ENCODE measurements around the gene KRT33A. TPM values are rescaled to one million over a fixed set of nuclear protein-coding genes. Genes with fewer than 3 reads are reported as not detected.

KRT33A gene
- total RNA-seq, 1 donor from 2014 or later = not detected

DNA sequence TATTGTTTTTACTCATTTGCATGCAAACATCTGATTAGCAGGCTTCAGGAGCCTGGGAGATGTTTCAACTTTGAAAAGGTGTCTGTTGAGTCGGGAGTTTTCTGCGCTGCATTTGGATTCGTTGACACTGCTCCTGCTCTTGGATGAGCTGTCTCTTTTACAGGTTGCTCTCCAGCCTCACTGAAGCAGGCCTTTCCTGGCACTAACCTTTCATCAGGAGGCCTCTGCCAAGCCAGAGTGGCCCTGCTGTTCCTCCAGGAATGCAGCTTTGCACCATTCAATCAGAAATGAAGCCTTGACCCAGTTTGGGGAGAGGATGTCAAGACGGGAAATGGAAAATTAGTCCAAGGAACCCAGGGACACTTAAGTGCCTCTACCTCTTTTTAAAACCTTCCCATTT, 47.6 kb downstream of the KRT33A start:
- Histone ChIP-seq H3K9me3 (replicated peaks) (peaks cover 9% of the 10 kb centered on the region), H3K27me3 (ENCODE audit: low read depth) (peaks cover 46% of the 10 kb centered on the region), H3K27ac (replicated peaks) (peak overlapping the region; percentile 32), H3K36me3 (no peaks in the 10 kb centered on the region), H3K4me1 (peaks cover 7% of the 10 kb centered on the region), H3K4me3 (no peak overlapping the region)
- DNase-seq = no peak
- TF ChIP-seq, protein P1, sequence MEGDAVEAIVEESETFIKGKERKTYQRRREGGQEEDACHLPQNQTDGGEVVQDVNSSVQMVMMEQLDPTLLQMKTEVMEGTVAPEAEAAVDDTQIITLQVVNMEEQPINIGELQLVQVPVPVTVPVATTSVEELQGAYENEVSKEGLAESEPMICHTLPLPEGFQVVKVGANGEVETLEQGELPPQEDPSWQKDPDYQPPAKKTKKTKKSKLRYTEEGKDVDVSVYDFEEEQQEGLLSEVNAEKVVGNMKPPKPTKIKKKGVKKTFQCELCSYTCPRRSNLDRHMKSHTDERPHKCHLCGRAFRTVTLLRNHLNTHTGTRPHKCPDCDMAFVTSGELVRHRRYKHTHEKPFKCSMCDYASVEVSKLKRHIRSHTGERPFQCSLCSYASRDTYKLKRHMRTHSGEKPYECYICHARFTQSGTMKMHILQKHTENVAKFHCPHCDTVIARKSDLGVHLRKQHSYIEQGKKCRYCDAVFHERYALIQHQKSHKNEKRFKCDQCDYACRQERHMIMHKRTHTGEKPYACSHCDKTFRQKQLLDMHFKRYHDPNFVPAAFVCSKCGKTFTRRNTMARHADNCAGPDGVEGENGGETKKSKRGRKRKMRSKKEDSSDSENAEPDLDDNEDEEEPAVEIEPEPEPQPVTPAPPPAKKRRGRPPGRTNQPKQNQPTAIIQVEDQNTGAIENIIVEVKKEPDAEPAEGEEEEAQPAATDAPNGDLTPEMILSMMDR (IDR thresholded peaks at IDR 0.05; ENCODE audit: borderline replicate concordance) = no peak
- intact Hi-C loops (cut with micrococcal nuclease) = no loop called here

DNA sequence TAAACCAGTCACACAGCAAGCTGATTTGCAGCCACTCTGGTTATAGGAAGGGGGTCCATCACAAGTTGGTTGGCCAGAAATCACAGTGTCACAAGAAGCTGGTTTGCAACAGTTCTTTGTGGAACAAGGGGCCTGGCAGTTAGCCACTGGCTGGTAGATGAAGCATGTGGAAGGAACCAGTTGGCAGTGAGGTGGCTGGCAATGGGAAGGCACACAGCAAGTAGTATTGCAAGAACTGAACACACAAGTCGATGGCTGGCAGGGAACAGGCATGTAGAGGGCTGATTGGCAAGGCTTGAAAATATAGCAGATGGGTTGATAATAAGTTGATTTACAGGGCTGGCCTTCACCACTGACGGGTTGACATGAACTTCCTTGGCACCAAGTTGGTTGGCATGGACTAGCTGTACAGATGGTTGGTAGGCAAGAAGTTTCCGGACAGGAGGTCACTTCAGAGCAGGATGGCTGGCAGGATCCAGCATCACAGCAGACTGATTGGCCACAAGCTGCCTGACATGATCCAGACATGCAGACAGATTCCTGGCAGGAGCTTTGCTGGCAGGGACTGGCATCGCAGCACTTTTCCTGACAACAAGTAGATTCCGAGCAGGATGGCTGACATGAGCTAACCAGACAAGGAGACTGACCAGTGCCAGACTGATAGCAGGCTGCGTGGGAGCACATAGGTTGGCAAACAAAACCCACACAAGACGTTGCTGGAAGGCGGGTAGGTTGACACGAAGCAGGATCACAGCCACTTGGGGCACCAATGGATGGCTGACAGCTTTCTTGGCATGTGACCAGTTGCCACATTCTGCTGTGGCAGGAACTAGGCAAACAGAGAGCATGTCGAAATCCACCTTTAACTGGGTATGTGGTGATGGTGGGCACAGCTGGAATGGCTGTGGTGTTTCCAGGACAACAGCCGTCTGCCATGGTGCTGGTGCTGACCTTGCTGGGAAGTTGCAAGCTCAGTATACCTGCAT, 48.4 kb downstream of the KRT33A start, which contains the start of gene KRTAP29-1:
TSS of gene KRTAP29-1 (minus strand) at position 936 of the 986 bp plus-strand sequence. CDS start at position 936, 0 bp downstream.
- peaks cover 7% of the 10 kb centered on the region for H3K4me1 ChIP-seq
- no peaks in the 10 kb centered on the region for H3K36me3 ChIP-seq
- H3K27me3 ChIP-seq (ENCODE audit: low read depth) = peaks cover 43% of the 10 kb centered on the region
- TF ChIP-seq, protein P1 (IDR thresholded peaks at IDR 0.05; ENCODE audit: borderline replicate concordance) = no peak
- peaks cover 9% of the 10 kb centered on the region for H3K9me3 ChIP-seq (replicated peaks)
- H3K27ac ChIP-seq (replicated peaks) = peak within 1 kb of the TSS; percentile 32
- no peak within 1 kb of the TSS for H3K4me3 ChIP-seq
- intact Hi-C loops (cut with micrococcal nuclease) = no loop called here
- DNase-seq = peak; percentile 61

DNA sequence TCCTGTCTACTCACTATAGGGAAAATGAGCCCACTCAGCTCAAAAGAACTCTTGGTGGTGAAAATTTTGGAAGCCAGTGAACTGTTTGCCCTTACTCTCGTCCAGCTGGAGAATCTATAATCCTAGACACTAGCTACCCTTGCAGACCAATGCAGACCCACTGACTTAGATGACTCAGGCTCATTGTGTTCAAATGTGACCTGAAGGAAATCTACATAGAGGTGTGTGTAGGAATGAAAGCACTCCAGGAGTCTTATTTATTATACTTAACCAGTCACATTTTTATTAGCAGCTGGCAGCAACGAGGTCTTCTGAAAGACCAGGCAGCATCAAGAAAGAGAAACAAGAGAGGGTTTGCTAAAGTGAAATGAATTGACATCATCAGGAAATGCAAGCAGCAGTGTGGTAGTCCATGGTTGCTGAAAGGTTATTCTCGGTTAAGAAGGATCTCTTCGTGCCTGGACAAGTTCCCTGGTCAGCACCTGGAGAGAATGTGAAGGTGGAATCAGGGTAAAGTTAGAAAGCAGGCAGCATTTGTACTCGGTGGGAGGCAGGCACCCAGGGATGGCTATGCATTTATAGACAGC, 49.3 kb downstream of the KRT33A start:
- Histone ChIP-seq H3K27ac (replicated peaks) (no peak overlapping the region), H3K9me3 (replicated peaks) (peaks cover 9% of the 10 kb centered on the region), H3K4me1 (peaks cover 7% of the 10 kb centered on the region), H3K36me3 (no peaks in the 10 kb centered on the region), H3K4me3 (no peak overlapping the region), H3K27me3 (ENCODE audit: low read depth) (peaks cover 33% of the 10 kb centered on the region)
- DNase-seq = no peak
- TF ChIP-seq, protein P1 (IDR thresholded peaks at IDR 0.05; ENCODE audit: borderline replicate concordance) = no peak
- intact Hi-C loops (cut with micrococcal nuclease) = no loop called here

DNA sequence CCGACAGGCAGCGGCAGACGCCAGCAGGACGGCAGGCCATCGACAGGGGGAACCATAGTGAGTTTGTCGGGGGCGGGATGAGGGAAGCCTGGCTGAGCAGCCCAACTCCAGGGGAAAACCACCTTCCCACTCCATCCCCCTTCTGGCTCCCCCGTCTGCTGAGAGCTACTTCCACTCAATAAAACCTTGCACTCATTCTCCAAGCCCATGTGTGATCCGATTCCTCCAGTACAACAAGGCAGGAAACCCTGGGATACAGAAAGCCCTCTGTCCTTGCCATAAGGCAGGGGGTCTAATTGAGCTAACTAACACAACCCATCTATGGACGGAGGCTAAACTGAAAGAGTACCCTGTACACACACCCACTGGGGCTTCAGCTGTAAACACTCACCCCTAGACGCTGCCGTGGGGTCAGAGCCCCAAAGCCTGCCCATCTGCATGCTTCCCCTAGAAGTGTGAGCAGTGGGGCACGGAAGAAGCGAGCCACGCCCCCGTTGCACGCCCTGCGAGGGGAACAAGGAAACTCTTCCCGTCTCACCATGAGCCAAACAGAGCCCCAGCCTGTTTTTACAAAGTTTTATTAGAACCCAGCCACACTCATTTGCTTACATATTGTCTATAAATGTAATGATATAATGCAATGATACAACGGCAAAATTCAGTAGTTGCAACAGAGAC, 52.0 kb downstream of the KRT33A start:
- intact Hi-C loops (cut with micrococcal nuclease) = no loop called here
- no peak overlapping the region for H3K27ac ChIP-seq (replicated peaks)

DNA sequence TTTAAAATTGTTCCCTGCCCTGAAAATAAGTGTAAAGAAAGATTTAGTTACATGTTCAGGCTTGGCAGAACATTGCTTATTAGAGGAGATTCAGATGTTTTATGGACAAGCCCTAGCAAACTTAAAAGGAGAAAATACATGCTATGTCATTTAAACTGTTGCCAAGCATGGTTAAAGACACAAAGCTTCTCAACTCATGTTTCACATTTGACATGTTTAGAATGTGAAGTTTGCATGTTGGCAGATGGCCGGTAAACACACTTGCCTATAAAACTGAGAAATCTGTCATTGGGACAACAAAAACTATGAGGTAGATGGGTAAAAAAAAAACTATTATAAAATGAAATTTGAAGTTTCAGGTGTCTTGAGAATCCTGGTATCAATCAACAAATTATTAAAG, 53.8 kb downstream of the KRT33A start:
- Histone ChIP-seq H3K4me1 (no peaks in the 10 kb centered on the region), H3K4me3 (no peak overlapping the region), H3K36me3 (no peaks in the 10 kb centered on the region), H3K27me3 (ENCODE audit: low read depth) (peaks cover 35% of the 10 kb centered on the region), H3K27ac (replicated peaks) (no peak overlapping the region), H3K9me3 (replicated peaks) (peaks cover 7% of the 10 kb centered on the region)
- DNase-seq = no peak
- intact Hi-C loops (cut with micrococcal nuclease) = no loop called here
- TF ChIP-seq, protein P1 (IDR thresholded peaks at IDR 0.05; ENCODE audit: borderline replicate concordance) = no peak

More for the DNA sequence above, 52.0 kb downstream of the KRT33A start:
- H3K9me3 ChIP-seq (replicated peaks) = peaks cover 9% of the 10 kb centered on the region
- TF ChIP-seq, protein P1 (IDR thresholded peaks at IDR 0.05; ENCODE audit: borderline replicate concordance) = no peak
- peaks cover 7% of the 10 kb centered on the region for H3K4me1 ChIP-seq
- H3K4me3 ChIP-seq = no peak overlapping the region
- DNase-seq = no peak
- no peaks in the 10 kb centered on the region for H3K36me3 ChIP-seq
- H3K27me3 ChIP-seq (ENCODE audit: low read depth) = peaks cover 17% of the 10 kb centered on the region

All from left ventricle myocardium inferior (tissue), 1 donor.